NCI-H1930 (cell line): ENCODE results near the gene UBN1.

Experiments used
- DNase-seq, 2 experiments: peaks; one replicate each; lab custom pipeline; 2025; lab: John Stamatoyannopoulos, UW

The UBN1 gene

DNA sequence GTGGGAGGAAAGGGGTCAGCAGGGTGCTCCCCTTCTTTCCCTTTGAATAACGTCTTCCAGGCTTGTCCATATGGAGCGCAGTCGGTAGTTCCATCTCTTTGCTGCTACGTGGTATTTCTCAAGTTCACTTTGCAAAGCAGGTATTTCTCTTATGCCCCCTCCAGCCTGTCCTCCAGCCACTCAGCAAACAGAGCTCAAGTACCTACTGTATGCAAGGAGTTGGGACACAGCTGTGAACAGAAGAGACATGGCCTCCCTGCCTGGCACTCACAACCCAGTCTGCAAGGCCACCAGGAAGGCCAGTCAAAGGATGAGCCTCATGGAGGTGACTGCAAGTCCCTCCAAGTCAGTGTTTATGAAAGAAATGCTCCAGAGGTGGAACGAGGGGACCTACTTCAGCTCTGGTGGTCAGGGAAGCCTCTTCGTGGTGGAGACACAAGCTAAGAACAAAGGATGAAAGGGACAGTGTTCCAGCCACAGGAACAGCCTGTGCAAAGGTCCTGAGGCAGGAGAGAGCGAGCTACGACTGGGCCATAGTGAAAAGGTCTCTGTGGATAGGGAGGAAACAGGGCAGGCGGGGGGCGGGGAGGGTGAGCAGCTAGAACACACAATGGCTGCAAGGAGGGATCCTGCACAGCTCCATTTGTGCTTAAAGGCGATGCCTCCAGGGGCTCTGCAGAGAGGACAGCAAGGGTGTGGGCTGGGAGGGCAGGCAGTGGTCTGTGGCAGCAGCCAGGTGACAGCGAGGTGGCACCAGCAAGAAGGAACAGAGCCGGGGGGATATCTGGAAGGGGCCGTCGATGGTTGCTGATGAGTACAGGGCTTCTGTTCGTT lies 57.0 kb downstream of the UBN1 start:
- no peak for DNase-seq

DNA sequence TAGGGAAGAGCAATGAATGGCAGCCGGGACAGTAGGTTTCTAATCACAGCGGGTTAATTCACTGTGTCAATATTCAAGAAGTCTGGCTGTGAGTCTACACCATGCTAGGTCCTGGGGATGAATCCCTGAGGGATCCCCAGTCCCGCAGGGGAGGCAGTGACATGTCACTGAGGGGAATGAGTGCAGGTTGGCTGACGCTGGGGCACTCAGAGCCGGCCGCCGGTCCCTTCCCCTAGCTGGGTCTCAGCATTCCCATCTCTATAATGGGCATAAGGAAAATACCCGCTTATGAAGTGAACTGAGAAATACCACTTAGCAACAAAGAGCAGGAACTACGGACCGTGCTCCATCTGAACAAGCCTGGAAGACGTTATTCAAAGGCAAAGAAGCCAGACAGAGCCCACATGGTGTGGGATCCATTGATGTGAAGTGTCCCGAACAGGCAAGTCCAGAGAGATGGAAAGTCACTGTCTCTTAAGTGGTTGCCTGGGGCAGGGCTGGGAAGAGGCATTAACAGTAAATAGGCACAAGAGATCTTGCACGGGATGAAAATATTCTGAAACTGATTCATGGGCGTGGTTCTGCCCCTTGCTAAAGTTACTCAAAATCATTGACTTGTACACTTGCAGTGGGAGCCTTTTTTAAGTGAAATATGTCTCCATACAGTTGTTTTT lies 57.8 kb downstream of the UBN1 start:
- DNase-seq: no peak

DNA sequence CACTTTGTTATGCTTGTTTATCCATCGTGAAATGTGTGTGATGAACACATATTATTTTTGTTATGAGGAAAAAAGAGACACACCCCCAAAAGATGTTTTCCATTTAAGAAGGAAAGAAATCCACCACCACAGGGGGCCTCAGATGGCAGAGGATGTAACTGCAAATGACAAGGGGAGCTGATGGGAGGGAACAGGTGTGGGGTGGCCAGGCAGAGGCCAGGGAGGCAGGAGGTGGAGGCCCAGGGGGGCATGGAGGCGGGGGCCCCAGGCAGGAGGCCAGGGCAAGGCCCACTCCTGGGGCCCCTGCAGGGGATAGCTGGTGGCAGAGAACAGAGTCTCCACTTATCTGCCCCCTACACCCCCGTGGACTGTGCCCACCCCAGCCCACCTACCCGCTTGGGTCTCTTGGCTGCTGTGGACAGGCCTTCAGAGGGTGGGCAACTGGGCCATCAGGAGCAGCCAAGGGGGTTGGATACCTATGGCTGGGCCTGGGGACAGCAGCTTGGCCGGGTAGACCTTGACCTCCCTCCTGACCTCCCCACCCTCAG lies 61.6 kb downstream of the UBN1 start:
- DNase-seq: no peak

DNA sequence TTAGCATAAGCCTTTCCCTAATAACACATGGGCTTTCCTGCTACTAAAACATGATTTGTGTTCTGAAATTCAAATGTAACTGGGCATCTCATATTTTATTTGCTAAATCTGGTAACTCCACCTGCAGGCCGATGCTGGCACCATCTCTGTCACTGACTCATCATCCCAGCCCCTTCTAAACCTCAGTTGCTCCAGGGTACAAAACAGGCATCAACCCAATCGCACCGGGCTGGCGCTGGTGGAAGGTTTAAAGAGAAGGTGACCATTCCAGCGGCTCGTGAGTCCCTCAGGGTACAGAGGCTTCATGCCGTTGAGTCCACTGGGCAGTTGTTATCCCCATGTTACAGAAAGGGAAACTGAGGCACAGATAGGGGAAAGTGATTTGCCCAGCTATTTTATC lies 62.5 kb downstream of the UBN1 start:
- DNase-seq: no peak

DNA sequence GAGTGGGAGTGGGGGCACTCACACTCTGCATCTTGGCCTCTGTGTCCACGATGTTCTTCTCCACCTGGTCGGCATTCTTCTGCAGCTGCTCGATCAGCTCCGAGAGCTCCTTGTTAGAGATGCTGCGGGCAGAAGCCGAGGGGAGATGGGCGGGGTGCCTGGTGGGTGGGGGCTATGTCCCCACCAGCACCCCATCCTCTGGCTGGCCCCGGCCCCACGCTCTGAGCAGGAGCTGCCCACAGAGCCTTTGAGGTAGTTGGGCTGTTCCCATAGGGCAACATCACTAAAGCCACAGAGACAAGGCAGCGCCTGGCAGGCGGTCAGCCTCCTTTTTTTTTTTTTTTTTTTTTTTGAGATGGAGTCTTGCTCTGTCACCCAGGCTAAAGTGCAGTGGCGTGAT lies 63.5 kb downstream of the UBN1 start:
- no peak for DNase-seq

DNA sequence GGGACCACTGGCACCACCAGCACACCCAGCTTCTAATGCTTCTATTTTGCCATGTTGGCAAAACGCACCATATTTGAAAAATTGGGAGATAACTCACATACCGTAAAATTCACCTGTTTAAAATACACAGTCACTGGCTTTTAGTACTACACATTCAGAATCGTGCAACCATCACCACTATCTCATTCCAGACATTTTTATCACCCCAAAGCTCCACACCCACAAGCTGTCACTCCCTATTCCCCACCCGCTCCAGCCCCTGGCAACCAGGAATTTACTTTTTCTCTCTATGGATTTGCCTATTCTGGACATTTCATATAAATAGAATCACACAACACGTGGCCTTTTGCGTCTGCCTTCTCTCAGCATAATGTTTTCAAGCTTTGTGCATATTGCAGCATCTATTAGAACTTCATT lies 64.7 kb downstream of the UBN1 start:
- no peak for DNase-seq

DNA sequence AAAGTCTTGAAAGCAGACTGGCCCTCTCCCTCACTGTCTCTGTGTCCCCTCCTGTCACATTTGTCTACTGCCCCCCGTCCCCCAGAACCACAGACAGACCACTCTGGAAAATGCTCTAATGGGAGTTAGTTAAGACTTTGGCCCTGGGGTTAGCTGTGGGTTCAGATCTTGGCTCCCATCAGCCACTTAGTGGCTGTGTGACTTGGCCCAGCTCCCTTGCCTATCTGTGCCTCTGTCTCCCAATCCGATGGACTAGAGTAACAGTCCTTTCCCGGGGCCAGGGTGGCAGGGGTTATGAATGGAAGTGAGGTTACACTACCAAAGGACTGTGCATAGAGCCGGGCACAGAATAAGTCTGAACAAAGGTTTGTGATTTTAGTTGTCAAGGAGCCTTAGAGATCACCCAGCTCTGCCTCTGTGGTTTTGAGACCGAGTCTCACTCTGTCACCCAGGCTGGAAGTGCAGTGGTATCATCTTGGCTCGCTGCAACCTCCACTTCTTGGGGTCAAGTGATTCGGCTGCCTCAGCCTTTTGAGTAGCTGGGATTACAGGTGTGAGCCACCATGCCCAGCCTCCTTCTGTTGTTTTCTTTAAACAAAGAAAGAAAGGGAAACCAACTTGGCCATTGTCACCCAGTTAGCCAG lies 66.0 kb downstream of the UBN1 start:
- no peak for DNase-seq

DNA sequence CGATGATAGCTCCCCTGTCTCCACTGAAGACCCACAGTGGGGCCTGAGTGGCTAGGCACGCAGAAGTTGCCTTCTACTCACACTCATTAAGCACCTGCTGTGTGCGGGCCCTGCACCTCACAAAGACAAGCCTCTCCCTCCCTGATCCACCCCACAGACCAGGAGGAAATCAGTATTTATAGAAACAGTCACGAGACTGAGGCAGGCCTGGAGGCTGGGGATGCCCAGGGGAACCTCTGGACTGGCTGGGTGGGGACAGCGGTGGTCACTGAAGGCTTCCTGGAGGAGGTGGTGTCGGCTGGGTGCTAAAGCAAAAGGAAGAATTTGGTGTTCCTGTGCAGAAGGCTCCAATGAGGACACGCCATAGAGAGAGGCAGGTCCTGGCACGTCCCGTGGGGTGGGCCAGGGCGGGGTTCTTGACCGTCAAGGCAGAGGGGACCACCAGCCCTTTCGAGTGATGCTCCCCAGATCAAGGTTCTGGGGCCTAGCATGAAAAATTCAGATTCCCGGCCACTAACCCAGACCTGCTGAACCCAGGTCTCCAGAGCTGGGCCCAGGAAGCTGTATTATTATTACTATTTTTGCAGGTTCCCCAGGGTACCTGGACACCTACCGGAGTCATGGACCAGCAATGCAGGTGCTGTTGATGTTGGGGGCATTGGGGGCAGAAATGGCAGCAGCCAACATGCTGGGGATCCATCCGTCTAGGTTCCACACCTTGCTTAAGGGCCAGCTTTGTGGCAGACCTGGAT lies 66.7 kb downstream of the UBN1 start:
- DNase-seq: no peak

DNA sequence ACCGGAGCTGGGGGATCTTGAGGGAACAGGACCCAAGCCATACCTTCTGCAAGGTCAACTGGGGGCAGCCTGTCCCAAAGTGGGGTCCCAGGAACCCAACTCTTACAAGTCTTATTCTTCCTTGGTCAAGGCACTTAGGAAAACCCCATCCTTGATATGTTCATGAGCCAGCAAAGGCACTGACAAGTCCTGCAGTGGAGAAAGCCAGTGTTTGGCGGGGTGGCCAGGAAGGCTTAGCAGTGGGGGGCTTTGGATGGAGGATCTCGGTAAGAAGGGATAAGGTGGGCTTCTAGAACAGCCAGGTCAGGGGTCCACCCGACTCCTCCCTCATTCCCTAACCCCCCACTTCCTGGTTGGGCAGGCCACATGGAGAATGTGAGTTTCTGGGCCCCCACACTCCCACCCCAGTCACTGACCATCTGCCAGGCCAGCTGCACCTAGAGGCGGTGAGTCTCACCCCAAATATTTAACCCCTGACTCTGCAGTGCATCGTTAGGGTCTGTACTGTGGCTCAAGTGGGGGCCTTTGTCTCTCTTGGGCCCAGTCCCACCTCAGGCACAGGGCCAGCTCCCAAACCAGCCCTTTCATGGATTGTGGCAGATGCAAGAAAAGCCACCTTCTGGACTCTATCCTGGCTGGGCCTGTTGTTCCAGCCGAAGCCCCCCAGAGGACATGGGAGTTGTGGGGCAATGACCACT lies 67.4 kb downstream of the UBN1 start:
- DNase-seq: no peak

DNA sequence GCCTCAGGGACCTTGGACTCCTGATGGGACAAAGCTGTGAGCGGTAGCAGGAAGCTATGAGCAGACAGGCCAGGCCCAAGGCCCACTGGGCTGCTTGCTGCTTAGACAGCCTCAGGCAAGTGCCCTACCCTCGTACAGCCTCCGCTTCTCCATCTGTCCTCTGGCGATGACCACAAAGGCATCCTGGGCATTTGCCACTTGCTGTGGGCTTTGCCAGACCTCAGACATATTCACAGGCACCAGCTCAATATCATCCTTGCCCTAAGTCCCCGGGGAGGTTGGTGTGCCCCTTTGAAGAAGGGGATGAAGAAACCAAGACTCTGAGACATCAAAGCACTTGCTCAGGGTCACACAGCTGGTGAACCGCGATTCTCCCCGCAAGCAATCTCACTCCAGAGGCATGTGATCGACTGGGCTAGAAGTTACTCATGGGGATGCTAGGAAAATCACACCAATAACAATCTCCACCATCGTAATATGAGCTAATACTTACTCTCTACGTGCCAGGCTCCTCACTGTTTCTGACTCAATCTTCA lies 68.0 kb downstream of the UBN1 start:
- no peak for DNase-seq

DNA sequence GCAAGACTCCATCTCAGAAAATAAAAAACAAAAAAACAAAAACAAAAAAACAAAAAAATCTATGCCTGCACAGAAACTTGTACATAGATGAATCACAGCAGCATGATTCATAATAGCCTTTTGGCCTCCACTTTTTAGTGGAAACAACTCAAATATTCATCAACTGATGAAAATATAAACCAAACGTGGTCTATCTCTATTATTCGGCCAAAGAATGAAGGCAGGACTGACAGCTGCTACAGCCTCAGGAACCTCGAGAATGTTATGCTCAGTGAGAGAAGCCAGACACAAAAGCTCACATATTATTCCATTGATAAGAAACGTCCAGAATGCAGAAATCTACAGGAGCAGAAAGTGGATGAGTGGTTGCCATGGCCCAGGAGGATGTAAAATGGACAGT lies 69.8 kb downstream of the UBN1 start:
- no peak for DNase-seq

DNA sequence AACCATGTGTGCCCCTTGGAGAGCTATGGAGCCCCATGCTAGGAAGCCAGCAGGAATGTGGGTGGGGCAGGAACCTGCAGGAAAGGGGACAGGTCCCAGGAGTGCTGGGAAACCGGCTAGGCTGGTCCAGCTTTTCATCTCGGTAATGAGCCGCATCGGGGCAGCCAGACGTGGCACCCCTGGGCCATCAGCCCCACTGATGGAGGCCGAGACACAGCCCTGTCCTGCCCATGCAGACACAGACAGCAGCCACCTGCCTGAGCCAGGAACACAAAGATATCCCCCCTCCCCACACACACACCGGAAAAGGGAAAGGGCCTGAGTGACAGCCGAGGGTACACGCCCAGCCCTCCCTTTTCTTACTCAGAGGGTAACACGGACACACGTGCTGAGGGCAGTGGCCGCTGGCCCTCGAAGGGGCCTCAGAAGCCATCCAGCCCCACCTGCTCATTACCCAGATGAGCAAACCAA lies 71.5 kb downstream of the UBN1 start:
- DNase-seq: no peak

DNA sequence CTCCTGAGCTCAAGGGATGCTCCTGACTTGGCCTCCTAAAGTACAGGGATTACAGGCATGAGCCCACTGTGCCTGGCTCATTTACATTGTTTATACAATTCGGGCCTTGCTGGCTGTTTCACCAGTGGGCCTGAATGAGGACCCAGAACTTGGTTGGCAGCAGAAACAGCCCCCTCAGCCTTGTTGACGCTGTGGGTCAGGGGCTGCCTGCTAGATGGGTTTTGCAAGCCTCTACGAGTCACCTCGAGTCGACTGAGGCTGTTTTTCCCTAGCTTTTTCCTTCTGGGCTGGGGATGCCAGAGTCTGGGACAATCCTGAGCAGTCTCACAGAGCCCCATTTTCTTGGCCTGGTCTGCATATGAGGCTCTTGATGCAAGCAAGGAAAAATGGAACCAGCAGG lies 73.5 kb downstream of the UBN1 start:
- no peak for DNase-seq

DNA sequence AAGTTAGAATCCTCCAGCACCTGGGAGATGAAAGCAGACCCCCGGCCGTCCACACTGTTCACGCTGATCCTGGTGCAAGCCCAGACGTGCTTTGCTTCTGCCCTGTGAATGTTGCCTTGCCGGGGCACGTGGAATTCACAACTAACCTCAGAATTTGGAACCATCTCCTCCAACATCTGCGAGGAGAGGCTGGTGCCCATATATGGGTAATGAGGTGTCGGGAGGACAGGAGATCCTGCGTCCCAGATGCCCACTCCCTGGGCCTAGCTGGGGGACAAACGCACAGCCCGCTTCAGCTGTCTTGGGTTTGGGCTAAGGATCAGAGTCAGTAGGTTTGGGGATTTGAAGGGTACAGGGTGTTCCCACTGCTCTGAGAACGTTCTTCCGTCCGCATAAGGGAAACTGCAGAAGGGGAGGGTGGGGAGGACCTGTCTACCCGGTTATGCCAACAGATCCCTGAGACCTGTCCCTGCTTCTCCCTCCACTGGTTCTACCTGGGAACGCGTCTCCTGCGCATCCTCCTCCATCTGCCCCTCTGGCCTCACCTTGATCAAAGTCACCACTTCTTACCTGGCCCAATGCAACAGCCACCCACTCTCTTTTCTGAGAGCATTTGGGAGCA lies 75.6 kb downstream of the UBN1 start:
- DNase-seq: no peak

DNA sequence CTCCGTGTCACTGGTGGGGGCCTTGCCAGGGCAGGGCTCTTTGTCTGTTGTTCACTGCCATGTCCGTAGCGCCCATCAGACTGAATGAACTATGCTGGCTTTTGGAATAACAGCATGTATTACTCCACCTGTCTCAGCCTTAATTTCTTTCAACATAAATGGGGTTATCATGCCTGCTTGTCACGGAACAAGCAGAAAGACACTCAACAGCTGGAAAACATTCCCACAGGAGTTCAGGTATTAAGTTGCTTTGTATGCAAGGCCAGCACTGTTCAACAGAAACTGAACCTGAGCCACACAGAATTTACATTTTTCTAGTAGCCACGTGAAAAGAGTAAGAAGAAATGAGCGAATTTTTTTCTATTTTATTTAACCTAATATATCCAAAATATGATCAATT lies 76.6 kb downstream of the UBN1 start:
- DNase-seq: no peak

DNA sequence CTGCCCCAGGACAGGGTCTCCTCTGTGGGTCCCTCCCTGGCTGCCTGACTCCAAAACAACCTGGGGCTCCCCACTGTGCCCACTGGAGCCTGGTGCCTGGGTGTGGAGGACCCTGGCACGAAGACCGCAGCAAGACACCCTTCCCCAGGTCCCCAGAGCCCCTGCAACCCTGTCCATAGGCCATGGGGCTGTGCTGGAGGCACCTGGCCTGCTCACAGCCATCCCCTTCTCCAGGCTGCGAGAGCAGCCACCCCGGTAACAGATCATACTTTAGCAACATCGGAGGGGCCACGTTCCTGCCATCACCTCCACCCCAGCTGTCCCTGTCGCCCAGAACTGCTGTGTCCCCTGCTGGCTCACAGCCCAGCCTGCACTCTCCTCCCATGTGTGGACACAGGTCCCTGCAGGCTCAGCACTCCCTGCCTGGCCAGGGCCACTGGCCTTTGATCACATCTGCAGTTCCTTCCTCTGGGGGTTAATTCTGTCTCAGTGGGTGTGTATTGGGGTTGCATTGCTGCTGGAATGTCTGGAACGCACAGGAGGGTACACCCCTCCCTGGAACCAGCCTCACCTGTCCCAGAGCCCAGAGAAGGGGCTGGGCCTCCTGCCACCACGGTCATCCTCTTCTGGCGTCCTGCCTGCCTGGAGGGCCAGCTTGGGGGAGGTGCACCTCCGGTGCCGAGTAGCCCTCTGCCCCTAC lies 77.5 kb downstream of the UBN1 start:
- no peak for DNase-seq

DNA sequence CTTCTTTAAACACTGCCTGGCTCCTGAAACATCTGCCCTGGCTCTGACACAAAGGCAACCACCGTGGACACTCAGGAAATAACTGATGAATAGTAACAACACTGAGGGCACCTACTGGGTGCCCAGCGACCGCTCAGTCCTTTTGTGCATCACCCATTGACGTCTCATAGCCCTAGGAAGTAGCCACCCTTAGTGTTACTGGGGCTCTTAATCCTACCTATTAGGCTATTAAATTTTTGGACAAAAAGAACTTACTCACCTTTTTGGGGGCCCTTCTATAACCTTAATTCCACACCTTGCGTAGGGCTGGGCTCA lies 78.0 kb downstream of the UBN1 start:
- DNase-seq: no peak

DNA sequence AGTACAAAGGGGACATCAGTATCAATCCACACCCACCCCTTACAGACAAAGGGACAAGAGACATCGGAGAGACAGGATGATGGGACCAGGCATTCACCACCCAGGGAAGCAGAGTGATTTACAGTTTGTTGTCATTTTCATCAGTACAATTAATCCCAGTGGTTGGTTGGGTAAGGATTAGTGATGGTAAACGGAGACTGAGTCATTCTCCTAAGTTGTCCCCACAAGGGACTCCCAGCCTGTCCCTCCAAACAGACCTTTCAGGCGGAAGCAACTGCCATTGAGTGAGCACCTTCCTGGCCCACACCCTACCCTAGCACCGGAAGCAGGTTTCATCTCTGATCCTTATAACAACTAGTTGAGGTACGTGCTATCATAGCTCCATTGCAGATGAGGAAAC lies 78.5 kb downstream of the UBN1 start:
- no peak for DNase-seq

DNA sequence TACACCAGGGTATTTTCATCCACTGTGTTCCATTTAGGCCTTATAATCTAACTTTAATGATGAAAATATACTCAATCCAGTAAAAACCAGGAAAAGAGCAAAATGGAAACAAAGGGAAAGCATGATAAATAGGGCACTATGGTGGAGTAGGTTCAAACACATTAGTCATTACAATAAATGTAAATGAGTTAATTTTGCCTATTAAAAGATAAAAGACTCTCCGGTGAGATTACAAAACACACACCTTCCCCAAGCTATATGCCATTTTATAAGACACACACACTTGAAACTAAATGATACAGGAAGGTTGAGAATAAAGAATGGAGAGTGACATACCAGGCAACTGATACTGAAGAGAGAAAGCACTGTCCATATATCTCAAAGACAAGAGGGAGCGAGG lies 79.6 kb downstream of the UBN1 start:
- no peak for DNase-seq

DNA sequence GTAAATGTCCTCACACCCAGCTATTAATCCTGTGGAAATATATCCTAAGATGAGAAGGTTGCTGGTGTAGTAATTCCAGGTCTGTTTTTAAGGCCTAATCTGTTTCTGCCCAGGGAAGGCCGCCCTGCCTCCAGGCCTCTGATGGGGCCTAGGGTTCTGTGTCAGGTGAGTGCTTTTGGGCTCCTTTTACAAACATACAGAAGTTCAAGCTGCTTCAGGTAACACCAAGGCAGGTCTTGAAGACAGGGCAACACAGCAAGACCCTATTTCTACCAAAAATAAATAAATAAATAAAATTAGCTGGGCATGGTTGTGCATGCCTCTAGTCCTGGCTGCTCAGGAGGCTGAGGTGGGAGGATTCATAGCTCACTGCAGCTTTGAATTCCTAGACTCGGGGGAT lies 80.4 kb downstream of the UBN1 start:
- no peak for DNase-seq
